ENCODE data around the gene BCAR1. TPM values are rescaled to one million over a fixed set of nuclear protein-coding genes. Genes with fewer than 3 reads are reported as not detected.
"Not testable (repeated sequence)": the region's sequence is repeated elsewhere in the genome, so short reads cannot be mapped to it uniquely, and the experiment has no call there.

The BCAR1 gene
- total RNA-seq, 4 donors from 2014 or later = 51.1 to 89.9 (median 71.3) TPM

DNA sequence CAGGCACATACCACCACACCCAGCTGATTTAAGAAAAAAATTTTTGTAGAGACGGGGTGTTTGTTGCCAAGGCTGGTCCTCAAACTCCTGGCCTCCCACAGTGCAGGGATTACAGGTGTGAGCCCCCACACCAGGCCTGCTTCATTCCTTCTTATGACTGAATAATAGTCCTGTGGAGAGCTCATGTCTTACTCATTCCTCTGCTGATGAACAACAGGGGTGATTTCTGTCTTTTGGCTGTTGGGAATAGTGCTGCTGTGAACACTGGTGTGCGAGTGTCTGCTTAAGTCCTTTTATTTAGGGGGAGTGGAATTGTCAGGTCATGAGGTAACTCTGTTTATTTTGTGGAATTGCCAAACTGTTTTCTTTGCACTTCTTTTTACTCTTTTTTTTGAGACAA, 35.3 kb downstream of the BCAR1 start:
- H3K4me1 ChIP-seq = peaks cover 13 to 32% of the 10 kb centered on the region in 2 donors
- H3K27ac ChIP-seq = peak overlapping the region in 2 of 3 donors; percentile 3 to 52
- H3K36me3 ChIP-seq = no peaks in the 10 kb centered on the region
- no peaks in the 10 kb centered on the region for H3K27me3 ChIP-seq
- intact Hi-C loops (cut with DNase I) = no loop called here
- 64 to 66% methylated on average over 2 of the region's 2 CpGs for WGBS, 2 donors
- H3K9me3 ChIP-seq = no peaks in the 10 kb centered on the region
- no peak for DNase-seq
- TF ChIP-seq POLR2A (IDR thresholded peaks at IDR 0.05) (peak in 1 of 2 donors; percentile 9), CTCF (IDR thresholded peaks at IDR 0.05) (no peak)
- no peak overlapping the region for H3K4me3 ChIP-seq (replicated peaks in 1 of 3)

GRCh38 chr16:75211286-75211685, 40.1 kb downstream of the BCAR1 start:
- H3K4me1 ChIP-seq = peaks cover under 1 to 15% of the 10 kb centered on the region in 2 donors
- intact Hi-C loops (cut with DNase I); H3K9me3 ChIP-seq; H3K4me3 ChIP-seq (replicated peaks in 1 of 3); H3K27ac ChIP-seq; H3K36me3 ChIP-seq; H3K27me3 ChIP-seq; DNase-seq: not testable (repeated sequence)
- 87 to 92% methylated on average over 10 of the region's 10 CpGs for WGBS, 2 donors

GRCh38 chr16:75209944-75210343, 41.5 kb downstream of the BCAR1 start:
- peaks cover 0 to 11% of the 10 kb centered on the region in 2 donors for H3K4me1 ChIP-seq
- 90 to 97% methylated on average over 5 of the region's 5 CpGs for WGBS, 2 donors
- H3K27ac ChIP-seq = no peak overlapping the region
- H3K27me3 ChIP-seq = no peaks in the 10 kb centered on the region
- TF ChIP-seq POLR2A (IDR thresholded peaks at IDR 0.05) (no peak), CTCF (IDR thresholded peaks at IDR 0.05) (no peak)
- no peaks in the 10 kb centered on the region for H3K9me3 ChIP-seq
- no peaks in the 10 kb centered on the region for H3K36me3 ChIP-seq
- no peak overlapping the region for H3K4me3 ChIP-seq (replicated peaks in 1 of 3)
- intact Hi-C loops (cut with DNase I) = loop anchor here (10.0 kb wide), 1 partner anchor 175 kb away; no protein-coding TSS in a partner anchor
- DNase-seq = no peak

DNA sequence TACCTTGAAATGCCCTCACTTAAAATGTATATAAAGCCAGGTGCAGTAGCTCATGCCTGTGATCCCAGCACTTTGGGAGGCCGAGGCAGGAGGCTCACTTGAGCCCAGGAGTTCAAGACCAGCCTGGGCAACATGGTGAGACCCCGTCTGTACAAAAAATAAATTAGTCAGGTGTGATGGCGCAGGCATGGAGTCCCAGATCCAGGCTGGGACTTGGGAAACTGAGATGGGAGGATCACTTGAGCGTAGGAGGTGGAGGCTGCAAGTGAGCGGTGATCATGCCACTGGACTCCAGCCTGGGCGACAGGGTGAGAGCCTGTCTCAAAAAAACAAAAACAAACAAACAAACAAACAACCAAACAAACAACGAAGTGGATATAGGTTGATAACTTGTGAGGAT, 41.9 kb downstream of the BCAR1 start:
- 92 to 95% methylated on average over 7 of the region's 7 CpGs for WGBS, 2 donors
- peaks cover 0 to 11% of the 10 kb centered on the region in 2 donors for H3K4me1 ChIP-seq
- not testable (repeated sequence) for H3K4me3 ChIP-seq (replicated peaks in 1 of 3); H3K27me3 ChIP-seq; H3K27ac ChIP-seq; H3K9me3 ChIP-seq; H3K36me3 ChIP-seq; DNase-seq
- intact Hi-C loops (cut with DNase I) = loop anchor here (10.0 kb wide), 1 partner anchor 175 kb away; no protein-coding TSS in a partner anchor

DNA sequence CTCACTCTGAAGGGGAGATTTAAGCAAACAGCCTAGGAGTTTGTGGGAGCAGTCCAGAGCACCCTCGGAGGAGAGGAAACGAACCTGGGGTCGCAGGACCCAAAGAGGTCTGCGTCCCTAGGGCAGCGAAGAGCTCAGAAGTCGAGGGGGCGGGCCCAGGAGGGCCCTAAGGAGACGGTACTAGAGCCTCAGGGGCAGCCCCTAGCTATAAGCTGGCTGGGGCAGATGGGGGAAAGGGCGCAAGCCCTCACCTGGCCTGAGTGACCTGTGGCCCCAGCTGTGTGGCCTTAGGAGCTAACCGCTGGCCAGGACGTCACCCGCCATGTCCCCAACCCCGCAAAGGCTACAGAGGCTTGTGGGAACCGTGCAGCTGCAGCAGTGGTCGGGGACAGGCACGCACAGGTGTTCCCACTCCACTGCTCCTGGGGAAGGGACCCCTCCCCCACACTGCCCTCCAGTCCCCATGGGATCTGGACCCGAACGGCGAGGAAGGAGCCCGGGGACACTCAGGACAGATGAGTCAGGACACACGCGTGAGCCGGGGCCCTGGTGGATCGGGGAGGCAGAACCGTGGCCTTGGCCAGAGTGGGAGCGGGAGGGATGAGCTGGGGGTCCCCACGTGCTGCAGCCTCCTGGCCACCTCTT, 42.4 kb downstream of the BCAR1 start:
- intact Hi-C loops (cut with DNase I) = loop anchor here (10.0 kb wide), 1 partner anchor 176 kb away; no protein-coding TSS in a partner anchor

More for the DNA sequence above, 42.4 kb downstream of the BCAR1 start:
- Histone ChIP-seq H3K9me3 (no peaks in the 10 kb centered on the region), H3K27ac (no peak overlapping the region), H3K4me3 (replicated peaks in 1 of 3) (no peak overlapping the region), H3K36me3 (no peaks in the 10 kb centered on the region), H3K27me3 (no peaks in the 10 kb centered on the region), H3K4me1 (peaks cover 0 to 11% of the 10 kb centered on the region in 2 donors)
- TF ChIP-seq POLR2A (IDR thresholded peaks at IDR 0.05) (no peak), CTCF (IDR thresholded peaks at IDR 0.05) (no peak)
- WGBS, 2 donors = 86 to 87% methylated on average over 22 to 26 of the region's 27 CpGs
- DNase-seq = no peak
